ENCODE data around the gene WDR54.

DNA sequence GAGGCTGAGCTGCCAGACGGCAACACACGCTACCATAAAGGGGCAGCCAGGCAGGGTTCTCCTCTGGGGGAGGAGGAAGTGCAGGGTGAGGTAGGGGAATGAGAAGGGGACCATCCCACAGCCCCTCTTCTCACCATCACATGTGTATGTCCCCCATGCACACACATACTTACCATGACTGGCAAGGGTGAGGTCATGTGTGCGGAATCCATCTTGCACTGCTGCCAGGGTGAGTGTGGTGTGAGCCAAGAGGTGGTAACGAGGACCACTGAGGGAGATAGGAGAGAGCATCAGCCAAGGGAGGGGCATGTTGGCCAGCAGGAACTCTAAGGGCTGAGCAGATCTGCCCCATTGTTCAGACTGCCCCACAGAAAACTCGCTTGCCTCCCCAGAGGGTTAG lies 7.1 kb downstream of the WDR54 start:
- TF ChIP-seq, protein P1, sequence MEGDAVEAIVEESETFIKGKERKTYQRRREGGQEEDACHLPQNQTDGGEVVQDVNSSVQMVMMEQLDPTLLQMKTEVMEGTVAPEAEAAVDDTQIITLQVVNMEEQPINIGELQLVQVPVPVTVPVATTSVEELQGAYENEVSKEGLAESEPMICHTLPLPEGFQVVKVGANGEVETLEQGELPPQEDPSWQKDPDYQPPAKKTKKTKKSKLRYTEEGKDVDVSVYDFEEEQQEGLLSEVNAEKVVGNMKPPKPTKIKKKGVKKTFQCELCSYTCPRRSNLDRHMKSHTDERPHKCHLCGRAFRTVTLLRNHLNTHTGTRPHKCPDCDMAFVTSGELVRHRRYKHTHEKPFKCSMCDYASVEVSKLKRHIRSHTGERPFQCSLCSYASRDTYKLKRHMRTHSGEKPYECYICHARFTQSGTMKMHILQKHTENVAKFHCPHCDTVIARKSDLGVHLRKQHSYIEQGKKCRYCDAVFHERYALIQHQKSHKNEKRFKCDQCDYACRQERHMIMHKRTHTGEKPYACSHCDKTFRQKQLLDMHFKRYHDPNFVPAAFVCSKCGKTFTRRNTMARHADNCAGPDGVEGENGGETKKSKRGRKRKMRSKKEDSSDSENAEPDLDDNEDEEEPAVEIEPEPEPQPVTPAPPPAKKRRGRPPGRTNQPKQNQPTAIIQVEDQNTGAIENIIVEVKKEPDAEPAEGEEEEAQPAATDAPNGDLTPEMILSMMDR (optimal IDR thresholded peaks at IDR 0.05 in 1 of 3, IDR thresholded peaks at IDR 0.05 in 1 of 3, conservative IDR thresholded peaks at IDR 0.05 in 1 of 3; ENCODE audit: extremely low read depth in 1 of 3, insufficient read depth in 2 of 3, low read length in 3 of 3), result no peak
- no peak for TF ChIP-seq EZH2 (IDR thresholded peaks at IDR 0.05; ENCODE audit: low read length)
